ENCODE results near the gene COL5A1. TPM values are rescaled to one million over a fixed set of nuclear protein-coding genes. Genes with fewer than 3 reads are reported as not detected.

Gene COL5A1
- total RNA-seq, 1 donor from 2014 or later, result 19.8 TPM

- DNase-seq (ENCODE audit: low spot score, unreplicated experiment), result no peak
- Mint-ChIP-seq H3K4me3 (ENCODE audit: low read depth) (no peak overlapping the region), H3K36me3 (ENCODE audit: insufficient read depth) (no peaks in the 10 kb centered on the region), H3K27ac (no peak overlapping the region), H3K9me3 (ENCODE audit: low read depth) (no peaks in the 10 kb centered on the region), H3K27me3 (peaks cover 39% of the 10 kb centered on the region), H3K4me1 (ENCODE audit: low read depth) (peaks cover 6% of the 10 kb centered on the region)
- TF ChIP-seq CTCF (IDR thresholded peaks at IDR 0.05; ENCODE audit: unreplicated experiment), result no peak
Measured at GRCh38 chr9:134638502-134639090, 3.0 kb upstream of the COL5A1 start.

GRCh38 chr9:134639994-134640393 lies 1.6 kb upstream of the COL5A1 start:
- Mint-ChIP-seq H3K27ac (no peak overlapping the region), H3K4me3 (ENCODE audit: low read depth) (peak overlapping the region; percentile 7)

GRCh38 chr9:134640506-134641172 lies 964 bp upstream of the COL5A1 start:
- Mint-ChIP-seq H3K27ac (peak overlapping the region; percentile 56), H3K27me3 (peaks cover 41% of the 10 kb centered on the region), H3K9me3 (ENCODE audit: low read depth) (no peaks in the 10 kb centered on the region), H3K4me1 (ENCODE audit: low read depth) (peaks cover 8% of the 10 kb centered on the region), H3K4me3 (ENCODE audit: low read depth) (peak overlapping the region; percentile 65), H3K36me3 (ENCODE audit: insufficient read depth) (no peaks in the 10 kb centered on the region)
- no peak for TF ChIP-seq CTCF (IDR thresholded peaks at IDR 0.05; ENCODE audit: unreplicated experiment)
- no peak for DNase-seq (ENCODE audit: low spot score, unreplicated experiment)

More at GRCh38 chr9:134639994-134640393, 1.6 kb upstream of the COL5A1 start:
- no peaks in the 10 kb centered on the region for H3K36me3 Mint-ChIP-seq (ENCODE audit: insufficient read depth)
- H3K27me3 Mint-ChIP-seq, result peaks cover 44% of the 10 kb centered on the region
- peaks cover 8% of the 10 kb centered on the region for H3K4me1 Mint-ChIP-seq (ENCODE audit: low read depth)
- H3K9me3 Mint-ChIP-seq (ENCODE audit: low read depth), result no peaks in the 10 kb centered on the region
- no peak for TF ChIP-seq CTCF (IDR thresholded peaks at IDR 0.05; ENCODE audit: unreplicated experiment)
- DNase-seq (ENCODE audit: low spot score, unreplicated experiment), result no peak

- DNase-seq (ENCODE audit: low spot score, unreplicated experiment), result no peak
- Mint-ChIP-seq H3K27me3 (peaks cover 47% of the 10 kb centered on the region), H3K4me1 (ENCODE audit: low read depth) (peaks cover 8% of the 10 kb centered on the region), H3K27ac (no peak overlapping the region), H3K4me3 (ENCODE audit: low read depth) (no peak overlapping the region), H3K36me3 (ENCODE audit: insufficient read depth) (no peaks in the 10 kb centered on the region), H3K9me3 (ENCODE audit: low read depth) (no peaks in the 10 kb centered on the region)
- no peak for TF ChIP-seq CTCF (IDR thresholded peaks at IDR 0.05; ENCODE audit: unreplicated experiment)
Measured at GRCh38 chr9:134641990-134642384, 384 bp downstream of the COL5A1 start.

GRCh38 chr9:134642385-134643181 lies 980 bp downstream of the COL5A1 start:
- Mint-ChIP-seq H3K27me3 (peaks cover 45% of the 10 kb centered on the region), H3K36me3 (ENCODE audit: insufficient read depth) (no peaks in the 10 kb centered on the region), H3K4me3 (ENCODE audit: low read depth) (peak overlapping the region; percentile 68), H3K9me3 (ENCODE audit: low read depth) (no peaks in the 10 kb centered on the region), H3K4me1 (ENCODE audit: low read depth) (peaks cover 8% of the 10 kb centered on the region), H3K27ac (no peak overlapping the region)
- peak; percentile 13 for TF ChIP-seq CTCF (IDR thresholded peaks at IDR 0.05; ENCODE audit: unreplicated experiment)
- no peak for DNase-seq (ENCODE audit: low spot score, unreplicated experiment)
